Measurements from ENCODE around the gene TRIM62. TPM values are rescaled to one million over a fixed set of nuclear protein-coding genes. Genes with fewer than 3 reads are reported as not detected.

The TRIM62 gene
- 4.0 and 5.0 TPM in 2 replicates for total RNA-seq

DNA sequence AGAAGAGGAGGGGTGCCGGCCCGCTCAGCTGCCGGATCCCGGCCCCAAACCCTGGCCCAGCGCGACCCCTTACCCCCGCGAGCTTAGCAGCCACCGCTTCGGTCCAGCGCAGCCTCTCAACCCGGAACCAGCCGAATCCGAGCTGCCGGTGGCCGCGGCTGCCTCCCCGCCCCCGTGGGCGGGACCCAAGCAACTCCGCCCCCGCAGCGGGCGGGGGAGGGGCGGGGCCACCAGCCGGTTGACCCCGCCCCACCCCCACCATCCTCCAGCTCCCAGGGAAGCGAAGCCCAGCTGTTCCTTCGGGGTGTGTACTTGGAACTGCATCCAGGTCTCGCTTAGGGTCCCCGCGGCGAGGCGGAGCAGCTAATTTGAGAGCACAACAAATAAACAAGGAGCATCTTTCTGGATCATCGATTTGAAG, at the start of gene TRIM62:
TRIM62 (minus strand) TSS at position 123 of the 421 bp plus-strand sequence. CDS start 611 bp downstream, outside the sequence.

Other genes starting within 250 kb of the TRIM62 start
- gene RNF19B, start 217.2 kb downstream of the TRIM62 start, total RNA-seq, result 8.9 and 11.0 TPM in 2 replicates
- 88.4 and 106 TPM in 2 replicates for gene AK2, start 145.2 kb downstream of the TRIM62 start, total RNA-seq
- 6.5 and 9.4 TPM in 2 replicates for gene AZIN2, start 100.9 kb downstream of the TRIM62 start, total RNA-seq
- 21.5 and 27.0 TPM in 2 replicates for gene ZNF362, start 74.4 kb upstream of the TRIM62 start, total RNA-seq
- not detected in 2 replicates for gene A3GALT2, start 139.1 kb upstream of the TRIM62 start, total RNA-seq
- 86.8 and 123 TPM in 2 replicates for gene PHC2, start 249.1 kb upstream of the TRIM62 start, total RNA-seq

Data from pericardium fibroblast (primary cell).